HG03442 (cell line): ENCODE results near the gene MBNL3.

Experiments used
- ATAC-seq: cut with Tn5 transposase; IDR thresholded peaks from one replicate; pipeline ENCODE4 v1.9.1; 2021; ENCODE audit warnings: mild to moderate bottlenecking, moderate library complexity; ENCODE audit not compliant: unreplicated experiment

The MBNL3 gene

DNA sequence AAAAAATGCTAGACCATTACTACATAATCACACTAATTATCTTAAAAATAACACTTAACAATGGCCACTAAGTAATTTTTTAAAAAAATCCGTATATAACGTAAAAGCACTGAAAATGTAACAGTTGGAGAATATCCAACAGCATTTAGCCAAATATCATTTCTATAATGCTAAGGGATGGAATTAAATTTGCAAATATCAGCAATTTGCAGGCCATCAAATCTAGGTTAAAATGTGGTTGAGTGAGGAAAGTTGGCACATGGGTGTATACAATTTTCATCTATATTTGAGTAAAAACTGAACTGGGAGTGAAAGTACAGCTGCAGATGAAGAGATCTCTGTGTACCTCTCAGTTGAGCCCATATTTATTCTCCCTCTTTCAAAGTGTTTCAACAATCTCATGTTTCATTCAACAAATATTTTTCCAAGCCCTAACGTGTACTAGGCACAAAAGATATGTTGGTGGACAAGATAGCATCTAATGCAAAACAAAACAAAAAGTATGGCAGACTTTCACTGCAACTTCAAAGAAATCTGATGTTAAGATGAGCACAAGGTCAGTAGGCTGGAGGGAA lies 63.0 kb downstream of the MBNL3 start:
- ATAC-seq = no peak

DNA sequence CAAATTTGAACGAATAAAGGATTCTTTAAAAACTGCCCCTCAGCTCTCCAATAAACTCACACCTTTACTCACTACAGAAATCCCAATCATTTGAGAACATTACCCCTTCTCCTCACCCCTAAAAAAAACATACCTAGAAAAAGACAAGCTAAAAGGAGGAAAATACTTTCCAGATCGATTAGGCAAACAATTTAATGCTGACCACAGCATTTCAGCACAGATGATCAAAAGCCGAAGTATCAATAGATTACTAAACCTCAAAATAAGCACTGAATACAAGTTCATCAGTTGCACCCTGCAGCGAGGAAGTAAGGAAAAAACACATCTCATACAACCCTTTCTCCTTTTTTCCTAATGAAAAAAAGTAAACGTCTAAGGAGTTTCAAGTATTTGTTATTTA lies 65.5 kb downstream of the MBNL3 start:
- no peak for ATAC-seq

DNA sequence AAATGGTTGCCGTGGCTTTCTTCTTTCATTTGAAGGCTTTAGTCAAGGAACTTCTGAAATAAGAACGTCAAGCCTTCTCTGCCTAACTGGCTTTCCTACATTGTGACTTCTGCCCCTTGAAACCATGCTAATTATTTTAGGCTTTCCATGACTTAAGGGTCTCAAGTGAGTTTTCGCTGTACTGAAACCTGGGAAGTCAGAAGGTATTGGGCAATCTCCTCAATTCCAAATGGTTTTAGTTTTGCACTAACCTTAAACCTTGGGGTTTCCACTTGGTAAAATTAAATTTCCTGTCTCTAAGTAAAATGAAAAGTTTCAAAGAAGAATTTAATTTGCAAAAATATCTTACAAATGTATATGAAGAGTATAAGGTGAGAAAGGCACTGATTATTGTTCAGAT lies 73.8 kb downstream of the MBNL3 start:
- no peak for ATAC-seq

DNA sequence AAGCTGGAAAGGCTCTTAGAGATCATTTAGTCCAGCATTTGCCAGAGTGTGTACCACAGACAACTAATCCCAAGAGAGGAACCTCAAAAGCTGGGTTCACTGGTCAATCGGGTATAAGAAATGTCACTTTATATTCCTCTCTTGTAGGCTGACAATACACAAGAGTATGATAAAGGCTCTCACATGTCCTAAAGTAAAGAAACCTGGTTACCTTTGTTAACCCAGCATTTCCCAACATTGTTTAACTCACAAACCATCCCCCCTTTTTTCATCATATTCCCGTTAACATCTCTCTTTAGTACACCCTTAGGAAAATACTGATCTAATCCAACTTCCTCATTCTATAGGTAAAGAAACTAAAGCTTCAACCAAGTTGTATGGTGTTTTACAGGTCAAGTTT lies 74.4 kb downstream of the MBNL3 start:
- no peak for ATAC-seq

DNA sequence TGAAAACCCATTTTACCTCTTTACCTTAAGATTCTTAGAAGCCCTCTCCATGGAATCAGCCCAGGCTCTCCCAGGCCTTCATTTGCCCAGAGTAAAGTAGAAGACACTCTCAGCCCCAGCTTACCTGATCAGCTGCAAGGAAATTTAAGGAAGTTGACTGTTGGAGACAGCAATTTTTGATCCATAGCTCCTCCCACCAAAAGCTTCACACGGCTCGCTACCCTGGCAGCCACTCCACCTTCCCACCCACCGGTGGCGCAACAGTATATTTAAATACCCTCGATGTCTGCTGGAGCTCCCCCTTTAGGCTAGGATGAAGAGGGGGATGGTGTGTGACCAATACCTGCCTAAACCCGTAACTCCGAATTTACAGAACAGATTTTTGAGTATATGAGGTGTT lies 75.4 kb downstream of the MBNL3 start:
- no peak for ATAC-seq

DNA sequence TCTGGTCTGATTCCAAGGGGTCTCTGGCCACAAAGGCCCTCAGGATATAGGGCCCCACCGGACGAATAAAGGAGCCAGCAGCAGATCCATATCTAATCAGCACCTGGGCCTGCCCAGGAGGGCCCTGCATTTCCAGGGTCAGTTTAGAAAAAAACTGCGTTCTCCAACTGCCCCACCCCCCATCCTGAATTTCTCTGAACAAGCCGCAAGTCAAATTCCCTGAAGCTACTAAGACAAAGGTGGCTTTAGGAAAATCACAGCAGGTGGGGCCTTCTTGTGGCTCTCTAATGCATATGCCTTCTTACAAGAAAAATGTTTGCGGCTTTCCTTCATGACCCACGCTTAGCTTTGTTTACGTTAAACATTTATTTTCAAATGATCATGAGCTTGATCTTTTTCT lies 76.6 kb downstream of the MBNL3 start:
- ATAC-seq = no peak

DNA sequence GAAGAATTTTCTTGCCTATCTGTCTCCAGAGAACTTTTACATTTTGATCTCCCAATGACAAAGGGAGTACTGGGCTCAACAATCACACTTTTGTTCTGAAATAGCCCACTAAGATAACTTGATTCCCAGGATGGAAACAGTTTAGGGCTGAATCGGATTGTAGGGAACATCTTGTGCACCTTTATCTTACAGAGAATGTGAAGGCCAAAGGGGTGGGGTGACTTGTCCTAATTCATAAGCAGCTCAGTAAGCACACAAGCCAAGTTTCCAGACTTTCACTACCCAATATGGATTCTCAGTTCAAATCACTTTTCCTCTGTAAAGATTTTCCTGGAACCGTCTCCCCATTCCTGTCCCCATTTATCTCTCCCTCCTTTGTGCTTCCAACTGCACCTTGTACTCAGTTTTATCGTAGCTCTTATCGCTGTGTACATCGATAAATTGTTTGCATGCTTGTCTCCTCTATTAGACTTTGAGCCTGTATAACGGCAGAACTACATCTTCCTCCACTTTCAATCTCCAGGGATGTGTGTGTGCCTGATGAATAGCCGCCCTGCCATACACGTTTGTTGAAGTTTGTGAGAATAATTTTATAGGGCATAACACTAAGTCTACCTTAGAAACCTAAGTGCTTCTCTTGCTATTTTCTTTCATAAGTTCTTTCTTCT lies 77.4 kb downstream of the MBNL3 start:
- ATAC-seq = no peak

DNA sequence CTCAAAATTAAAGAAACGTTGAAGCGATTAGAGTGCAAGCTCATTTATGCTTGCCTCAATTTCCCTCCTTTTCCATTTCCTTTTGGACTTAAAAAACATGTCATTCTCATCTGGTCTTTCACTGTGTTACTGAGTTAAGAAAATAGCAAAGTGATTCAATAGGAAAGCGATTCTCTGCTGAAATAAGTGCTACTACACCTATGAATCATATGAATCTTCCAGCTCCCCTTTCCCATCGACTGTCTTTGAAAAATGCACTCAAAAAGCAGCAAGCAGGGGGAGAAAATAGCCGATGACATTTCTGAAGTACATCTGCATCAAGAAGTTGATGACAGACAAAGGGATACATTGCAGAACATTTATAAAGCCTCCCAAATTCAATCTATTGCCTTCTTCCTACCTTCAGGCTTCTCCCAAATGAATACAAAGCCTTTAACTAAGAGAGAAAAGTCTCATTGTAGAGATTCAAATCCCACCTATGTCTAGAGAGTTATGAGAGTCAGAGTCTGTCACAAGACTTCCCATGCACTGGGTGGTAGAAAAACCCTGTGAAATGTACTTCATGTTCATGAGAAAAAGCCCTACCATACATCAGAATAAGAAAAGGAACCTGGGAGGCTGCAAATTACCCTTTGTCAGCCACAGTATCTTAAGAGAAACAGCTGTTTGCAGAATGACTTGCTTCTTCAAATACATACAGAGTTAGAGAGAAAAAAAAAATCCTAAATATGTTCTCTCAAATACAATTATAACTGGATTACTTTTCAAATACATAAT lies 78.9 kb downstream of the MBNL3 start:
- no peak for ATAC-seq

DNA sequence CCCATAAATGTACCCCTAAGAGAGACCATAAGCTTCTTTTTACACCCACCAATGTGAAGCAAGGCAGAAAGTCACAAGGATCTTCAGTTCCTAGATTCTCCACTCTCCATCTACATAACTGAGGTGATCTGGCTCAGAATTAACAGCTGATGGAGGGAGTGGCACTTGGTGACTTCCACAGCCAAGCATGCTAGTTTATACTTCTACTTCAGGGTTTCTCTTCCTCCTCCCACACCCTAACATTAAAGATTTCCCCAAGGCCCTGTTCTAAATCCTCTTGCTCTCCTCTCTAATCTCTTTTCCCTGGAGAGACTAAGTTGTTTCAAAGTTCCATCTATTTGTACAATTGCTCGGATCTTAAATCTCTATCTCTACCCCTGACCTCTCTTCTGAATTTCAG lies 81.1 kb downstream of the MBNL3 start:
- ATAC-seq = no peak

DNA sequence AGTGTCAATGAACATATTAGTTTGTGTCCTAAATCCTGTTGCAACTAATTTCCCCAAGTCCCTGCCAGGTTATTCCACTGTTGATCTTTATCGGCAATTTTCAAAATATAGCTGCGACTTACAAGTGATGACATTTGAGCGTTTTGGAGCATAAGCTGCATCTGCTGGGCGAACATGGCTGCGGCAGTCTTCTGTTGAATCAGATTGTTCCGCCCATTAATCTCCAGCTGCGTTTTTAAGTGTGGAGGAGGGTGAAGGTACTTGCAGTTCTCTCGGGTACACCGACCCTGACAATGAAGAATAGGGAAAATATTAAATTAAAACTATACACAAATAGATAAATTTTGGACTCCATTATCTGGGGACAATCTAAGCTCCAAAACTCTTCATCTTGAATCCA lies 82.7 kb downstream of the MBNL3 start:
- no peak for ATAC-seq

DNA sequence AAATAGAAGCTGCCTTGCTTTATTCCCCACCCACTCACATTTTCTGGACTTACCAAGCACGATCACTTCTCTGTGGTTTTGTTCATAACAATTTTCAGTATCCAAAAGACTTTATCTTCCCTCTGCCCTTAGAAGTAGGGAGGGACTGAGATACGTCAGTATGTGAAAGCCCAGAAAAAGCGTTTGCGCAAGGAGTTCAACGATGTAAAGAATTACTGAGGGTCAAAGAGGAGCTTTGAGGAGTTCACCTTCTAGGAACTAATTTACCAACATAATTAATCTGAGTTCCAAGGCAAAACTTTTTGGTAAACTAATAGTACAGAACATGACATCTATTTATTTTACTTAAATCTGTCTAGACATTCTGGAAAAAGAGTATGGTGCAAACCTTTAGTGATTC lies 84.6 kb downstream of the MBNL3 start:
- ATAC-seq = no peak

DNA sequence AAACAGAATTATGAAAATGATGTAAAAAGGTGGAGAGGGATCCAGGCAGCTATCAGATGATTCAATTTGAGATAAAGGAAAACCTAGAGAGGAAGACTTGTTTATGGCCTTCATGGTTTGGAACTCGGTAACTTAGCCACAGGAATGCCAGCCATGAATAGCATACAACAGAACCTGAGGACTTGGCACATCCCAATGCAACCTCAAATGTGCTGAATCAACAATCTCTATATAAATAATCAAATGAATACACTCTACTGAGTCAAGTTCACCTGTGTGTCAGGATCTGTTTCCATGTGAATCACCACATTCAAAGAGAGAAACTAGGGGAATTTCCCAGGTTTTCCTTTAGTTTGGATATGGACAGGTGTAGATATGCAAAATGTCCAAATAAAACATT lies 86.9 kb downstream of the MBNL3 start:
- ATAC-seq = no peak

DNA sequence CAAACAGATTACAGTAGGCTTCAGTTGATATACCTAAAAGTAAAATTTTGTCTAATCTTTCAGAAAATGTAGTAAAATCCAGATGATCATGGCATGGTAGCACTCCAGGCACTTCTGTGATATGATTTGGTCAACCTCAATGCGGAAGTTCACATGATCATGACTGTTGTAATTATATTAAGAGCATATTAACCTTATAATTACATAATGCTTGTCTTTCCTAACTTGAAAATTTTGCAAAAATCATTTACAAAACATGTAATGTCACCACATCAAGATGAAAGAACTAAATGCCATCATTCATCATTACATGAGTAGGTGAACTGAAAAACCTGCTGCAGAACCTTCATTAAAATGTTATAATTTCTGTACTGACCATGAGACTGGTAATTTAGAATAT lies 88.1 kb downstream of the MBNL3 start:
- no peak for ATAC-seq

DNA sequence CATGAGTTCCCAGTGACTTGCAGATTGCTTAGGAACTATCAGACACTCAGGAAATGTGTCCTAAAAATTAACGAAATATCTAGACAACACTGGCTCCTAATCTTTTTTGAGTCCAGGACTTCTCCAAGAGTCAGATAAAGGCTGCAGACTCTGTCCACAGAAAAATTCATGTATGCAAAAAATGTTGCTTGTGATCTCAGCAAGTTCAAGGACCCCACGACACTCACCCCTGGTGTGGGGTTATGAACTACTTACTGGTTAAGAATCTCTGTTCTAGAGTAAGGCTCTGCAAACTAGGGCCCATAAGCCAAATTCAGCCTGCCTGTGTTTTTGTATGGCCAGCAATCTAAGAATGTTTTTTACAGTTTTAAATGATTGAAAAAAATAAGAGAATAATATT lies 93.2 kb downstream of the MBNL3 start:
- no peak for ATAC-seq

DNA sequence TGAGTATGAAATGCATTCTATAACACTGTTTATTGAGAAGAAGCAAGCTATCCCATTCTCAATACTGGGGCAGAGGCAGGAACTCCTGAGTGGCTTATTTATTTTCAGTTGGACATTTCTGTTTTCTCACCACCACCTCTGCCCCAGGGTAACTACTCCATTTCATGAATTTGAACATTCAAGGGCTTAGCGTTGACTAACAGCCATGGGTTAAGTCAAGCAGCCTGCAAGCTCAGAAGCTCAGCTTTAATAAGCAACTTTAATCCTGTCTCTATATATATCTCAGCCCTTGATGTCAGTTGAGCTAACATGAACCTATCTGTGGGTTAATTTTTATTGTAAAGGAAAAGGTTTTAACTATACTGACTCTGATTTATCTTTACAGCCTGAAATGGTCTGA lies 93.8 kb downstream of the MBNL3 start:
- ATAC-seq = no peak

DNA sequence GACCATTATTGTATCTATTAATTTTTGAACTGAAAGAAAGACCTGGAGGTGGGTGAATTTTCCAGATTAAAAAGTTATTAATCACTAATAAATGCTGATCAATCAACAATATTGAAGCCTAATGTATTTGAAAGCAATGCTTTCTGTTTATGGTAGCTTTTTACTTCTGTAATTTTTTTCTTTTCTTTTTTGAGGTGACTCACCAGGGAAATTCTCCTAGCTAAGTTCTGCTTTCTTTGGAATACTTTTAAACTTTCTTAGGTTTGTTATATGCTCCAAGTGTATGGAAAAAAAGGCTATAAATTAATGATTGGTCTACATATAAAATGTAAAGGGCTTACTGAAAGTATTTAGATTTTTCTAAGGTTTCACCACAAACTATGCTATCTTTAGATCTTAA lies 94.2 kb downstream of the MBNL3 start:
- ATAC-seq = no peak

DNA sequence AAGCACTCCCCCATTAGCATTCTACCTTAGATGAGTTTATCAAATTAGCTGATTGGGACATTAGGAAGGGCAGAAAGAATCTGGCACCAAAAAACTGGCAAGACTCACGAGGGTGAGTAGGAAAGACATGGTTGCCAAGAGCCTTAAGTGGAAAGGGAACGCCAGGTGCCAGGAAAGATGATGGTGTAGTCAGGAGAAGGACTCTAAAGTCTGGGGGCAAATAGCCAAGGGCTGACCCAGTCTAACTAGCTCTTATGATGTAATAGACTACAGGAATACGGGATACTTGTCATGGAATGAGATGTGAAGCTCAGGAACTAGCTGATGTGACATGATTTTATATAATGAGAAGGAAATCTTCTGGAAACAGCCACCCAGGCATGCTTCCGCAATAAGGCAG lies 94.8 kb downstream of the MBNL3 start:
- no peak for ATAC-seq

DNA sequence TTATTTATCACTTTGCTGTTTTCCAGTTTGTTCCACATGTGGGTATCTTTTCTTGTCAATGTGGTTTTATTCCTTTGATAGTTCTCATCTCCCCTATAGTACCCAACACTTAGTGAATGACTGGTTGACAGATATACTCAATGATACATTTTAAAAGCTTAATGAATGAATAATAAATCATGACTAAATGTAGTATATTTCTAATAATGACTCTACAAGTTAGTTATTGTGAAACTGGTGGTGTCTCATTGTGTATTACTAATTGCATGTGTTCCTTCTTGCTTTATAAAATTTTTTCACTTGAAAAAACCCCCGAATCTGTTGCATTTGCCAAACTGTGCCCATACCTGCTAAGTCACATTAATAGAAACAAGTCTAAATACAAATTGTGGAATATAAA lies 95.4 kb downstream of the MBNL3 start:
- ATAC-seq = no peak

DNA sequence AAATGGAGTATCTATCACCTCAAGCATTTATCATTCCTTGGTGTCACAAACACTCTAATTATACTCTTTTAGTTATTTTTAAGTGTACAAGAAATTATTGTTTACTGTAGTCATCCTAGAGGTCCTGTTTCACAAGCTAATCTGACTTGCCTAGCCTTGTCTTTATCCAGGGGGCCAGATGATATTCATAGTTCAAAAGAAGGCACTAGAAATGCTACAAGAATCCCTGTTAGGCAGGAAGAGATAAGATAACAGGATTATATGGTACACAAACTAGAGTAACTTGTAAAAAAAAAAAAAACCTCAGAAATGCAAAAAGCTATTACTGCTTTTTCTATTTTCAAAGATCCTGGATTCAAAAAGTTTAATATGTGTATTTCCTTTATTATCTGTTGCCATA lies 95.8 kb downstream of the MBNL3 start:
- ATAC-seq = no peak

DNA sequence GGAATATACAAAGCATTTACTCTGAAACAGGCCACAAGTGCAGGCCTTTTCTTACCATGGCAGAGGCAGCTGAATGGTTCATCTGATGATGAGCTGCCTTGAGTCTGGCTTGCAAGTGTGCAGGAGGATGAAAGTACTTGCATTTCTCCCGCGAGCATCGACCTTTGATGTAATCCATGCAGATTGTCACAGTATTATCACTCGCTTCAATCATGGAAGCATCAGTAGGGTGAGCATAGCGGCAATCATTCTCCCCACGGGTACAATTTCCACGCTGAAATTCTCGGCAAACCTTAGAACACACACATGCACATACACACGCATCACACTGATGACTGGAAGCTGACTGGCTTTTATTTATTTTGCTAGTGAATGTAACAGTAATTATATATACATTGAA lies 98.0 kb downstream of the MBNL3 start:
- ATAC-seq = no peak

DNA sequence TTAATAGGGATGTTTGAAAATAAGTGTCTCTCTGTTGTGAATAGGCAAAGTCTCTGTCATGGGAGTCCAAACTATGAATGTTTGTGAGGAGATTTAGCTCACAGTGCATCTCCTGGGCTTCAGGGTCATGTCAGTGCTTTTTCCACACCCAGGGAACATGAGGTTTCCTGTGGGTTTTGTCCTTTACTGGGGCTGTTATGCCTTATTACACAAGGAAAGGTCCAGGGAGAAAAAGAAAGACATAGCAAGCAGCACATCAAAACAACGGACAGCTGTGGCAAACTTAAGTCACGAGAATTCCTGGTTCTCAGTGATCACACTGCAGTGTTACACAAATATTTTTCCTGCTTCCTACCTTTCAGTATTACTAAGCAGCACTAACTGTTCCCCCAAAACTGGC lies 99.4 kb downstream of the MBNL3 start:
- ATAC-seq = no peak

DNA sequence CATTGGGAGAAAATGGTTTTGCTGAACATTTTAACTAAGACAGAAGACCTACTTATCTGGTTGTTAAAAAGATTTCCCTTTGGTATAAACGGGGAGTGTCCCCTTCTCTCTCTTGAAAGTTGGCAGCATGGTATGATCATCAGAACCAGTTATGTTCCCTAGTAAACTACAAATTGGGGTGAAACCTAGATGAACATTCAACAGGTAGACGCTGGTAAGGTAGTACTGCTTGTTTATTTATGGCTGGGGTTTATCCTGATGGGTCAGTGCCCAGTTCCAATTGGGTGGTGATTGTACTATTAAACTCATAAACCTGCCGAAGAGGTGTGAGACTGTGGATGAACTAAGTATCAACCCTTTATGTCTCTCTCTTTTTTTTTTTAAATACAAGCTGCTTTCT lies 100.5 kb downstream of the MBNL3 start:
- no peak for ATAC-seq

DNA sequence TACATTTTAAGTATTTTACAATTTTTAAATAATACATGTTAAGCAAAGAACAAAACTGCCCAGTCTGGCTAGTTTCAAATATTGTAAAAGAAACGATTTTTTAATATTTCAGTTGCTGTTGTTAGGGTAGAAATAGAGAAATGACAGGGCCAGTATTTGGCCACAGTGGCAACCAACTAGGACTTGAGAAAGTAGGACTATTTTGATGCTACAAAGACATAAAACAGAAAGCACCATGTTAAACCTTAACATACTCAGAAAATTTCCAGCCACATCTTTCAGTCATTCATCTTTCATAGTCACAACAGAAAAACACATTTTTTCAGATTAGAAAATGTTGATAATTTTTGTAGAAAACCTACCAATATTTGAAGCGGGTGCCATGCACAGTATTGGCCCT lies 104.5 kb downstream of the MBNL3 start:
- no peak for ATAC-seq
